ENCODE measurements around the gene HMX3. TPM values are rescaled to one million over a fixed set of nuclear protein-coding genes. Genes with fewer than 3 reads are reported as not detected.

The HMX3 gene
- total and polyA plus RNA-seq, 2 experiments from 2014 or later, result 0.35 TPM; not detected in 1

DNA sequence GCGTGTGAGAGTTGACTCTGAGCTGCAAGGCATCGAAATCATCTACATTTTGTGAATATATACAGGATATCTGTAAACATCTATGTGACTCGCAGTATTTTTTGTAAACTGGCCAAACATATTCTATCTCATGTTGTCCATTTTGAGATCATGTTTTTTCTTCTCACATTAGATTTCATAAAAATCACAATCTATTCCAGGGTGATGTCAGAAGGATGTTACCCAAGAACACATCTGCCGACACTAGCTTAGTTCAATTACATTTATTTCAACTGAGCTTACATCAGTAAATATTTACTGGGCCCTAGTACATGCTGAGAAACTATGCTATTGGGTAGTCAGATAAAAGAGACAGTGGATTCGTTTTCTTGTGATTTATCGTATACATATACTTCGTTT lies 16.0 kb downstream of the HMX3 start (continued):
- TF ChIP-seq, protein P1, sequence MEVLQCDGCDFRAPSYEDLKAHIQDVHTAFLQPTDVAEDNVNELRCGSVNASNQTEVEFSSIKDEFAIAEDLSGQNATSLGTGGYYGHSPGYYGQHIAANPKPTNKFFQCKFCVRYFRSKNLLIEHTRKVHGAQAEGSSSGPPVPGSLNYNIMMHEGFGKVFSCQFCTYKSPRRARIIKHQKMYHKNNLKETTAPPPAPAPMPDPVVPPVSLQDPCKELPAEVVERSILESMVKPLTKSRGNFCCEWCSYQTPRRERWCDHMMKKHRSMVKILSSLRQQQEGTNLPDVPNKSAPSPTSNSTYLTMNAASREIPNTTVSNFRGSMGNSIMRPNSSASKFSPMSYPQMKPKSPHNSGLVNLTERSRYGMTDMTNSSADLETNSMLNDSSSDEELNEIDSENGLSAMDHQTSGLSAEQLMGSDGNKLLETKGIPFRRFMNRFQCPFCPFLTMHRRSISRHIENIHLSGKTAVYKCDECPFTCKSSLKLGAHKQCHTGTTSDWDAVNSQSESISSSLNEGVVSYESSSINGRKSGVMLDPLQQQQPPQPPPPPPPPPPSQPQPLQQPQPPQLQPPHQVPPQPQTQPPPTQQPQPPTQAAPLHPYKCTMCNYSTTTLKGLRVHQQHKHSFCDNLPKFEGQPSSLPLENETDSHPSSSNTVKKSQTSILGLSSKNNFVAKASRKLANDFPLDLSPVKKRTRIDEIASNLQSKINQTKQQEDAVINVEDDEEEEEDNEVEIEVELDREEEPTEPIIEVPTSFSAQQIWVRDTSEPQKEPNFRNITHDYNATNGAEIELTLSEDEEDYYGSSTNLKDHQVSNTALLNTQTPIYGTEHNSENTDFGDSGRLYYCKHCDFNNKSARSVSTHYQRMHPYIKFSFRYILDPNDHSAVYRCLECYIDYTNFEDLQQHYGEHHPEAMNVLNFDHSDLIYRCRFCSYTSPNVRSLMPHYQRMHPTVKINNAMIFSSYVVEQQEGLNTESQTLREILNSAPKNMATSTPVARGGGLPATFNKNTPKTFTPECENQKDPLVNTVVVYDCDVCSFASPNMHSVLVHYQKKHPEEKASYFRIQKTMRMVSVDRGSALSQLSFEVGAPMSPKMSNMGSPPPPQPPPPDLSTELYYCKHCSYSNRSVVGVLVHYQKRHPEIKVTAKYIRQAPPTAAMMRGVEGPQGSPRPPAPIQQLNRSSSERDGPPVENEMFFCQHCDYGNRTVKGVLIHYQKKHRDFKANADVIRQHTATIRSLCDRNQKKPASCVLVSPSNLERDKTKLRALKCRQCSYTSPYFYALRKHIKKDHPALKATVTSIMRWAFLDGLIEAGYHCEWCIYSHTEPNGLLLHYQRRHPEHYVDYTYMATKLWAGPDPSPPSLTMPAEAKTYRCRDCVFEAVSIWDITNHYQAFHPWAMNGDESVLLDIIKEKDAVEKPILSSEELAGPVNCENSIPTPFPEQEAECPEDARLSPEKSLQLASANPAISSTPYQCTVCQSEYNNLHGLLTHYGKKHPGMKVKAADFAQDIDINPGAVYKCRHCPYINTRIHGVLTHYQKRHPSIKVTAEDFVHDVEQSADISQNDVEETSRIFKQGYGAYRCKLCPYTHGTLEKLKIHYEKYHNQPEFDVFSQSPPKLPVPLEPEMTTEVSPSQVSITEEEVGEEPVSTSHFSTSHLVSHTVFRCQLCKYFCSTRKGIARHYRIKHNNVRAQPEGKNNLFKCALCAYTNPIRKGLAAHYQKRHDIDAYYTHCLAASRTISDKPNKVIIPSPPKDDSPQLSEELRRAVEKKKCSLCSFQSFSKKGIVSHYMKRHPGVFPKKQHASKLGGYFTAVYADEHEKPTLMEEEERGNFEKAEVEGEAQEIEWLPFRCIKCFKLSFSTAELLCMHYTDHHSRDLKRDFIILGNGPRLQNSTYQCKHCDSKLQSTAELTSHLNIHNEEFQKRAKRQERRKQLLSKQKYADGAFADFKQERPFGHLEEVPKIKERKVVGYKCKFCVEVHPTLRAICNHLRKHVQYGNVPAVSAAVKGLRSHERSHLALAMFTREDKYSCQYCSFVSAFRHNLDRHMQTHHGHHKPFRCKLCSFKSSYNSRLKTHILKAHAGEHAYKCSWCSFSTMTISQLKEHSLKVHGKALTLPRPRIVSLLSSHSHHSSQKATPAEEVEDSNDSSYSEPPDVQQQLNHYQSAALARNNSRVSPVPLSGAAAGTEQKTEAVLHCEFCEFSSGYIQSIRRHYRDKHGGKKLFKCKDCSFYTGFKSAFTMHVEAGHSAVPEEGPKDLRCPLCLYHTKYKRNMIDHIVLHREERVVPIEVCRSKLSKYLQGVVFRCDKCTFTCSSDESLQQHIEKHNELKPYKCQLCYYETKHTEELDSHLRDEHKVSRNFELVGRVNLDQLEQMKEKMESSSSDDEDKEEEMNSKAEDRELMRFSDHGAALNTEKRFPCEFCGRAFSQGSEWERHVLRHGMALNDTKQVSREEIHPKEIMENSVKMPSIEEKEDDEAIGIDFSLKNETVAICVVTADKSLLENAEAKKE (CRISPR knock-in tag; IDR thresholded peaks at IDR 0.05), result no peak

DNA sequence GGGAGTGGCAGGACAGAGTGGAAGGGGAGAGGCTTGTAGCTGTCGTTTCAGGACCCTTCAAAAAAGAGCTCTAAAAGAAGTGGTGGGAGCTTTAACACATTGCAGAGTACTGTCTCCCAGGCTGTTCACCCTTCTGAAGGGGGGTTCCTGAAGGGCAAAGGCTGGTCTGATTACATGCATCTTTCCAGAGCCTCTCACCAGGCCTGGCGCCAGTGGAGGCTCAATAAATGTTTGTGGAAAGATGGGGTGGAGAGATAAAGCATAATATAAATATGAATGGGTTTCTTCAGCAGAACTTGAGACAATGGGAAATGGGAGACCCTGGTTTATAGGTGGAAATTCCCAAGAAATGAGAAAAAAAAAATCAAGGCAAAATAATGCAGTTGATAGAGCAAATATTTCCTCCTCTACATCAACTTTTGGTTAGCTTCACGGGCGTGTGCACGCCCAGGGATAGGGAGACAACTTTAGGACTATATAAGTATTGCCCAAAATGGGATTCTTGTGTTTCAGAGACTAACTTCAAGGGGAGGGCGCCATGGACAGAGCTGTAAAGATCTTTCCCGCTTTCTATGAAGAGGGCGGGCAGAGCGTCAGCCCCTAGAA lies 17.8 kb downstream of the HMX3 start:
- H3K27me3 ChIP-seq (ENCODE audit: insufficient read depth), result peaks cover 44% of the 10 kb centered on the region
- H3K9me2 ChIP-seq (ENCODE audit: insufficient read depth), result no peaks in the 10 kb centered on the region
- peaks cover 43% of the 10 kb centered on the region for H3K79me2 ChIP-seq (replicated peaks; ENCODE audit: insufficient read depth)
- peaks cover 55% of the 10 kb centered on the region for H3K36me3 Mint-ChIP-seq (ENCODE audit: low read depth)
- ATAC-seq (no peak), DNase-seq (ENCODE audit: low spot score) (no peak)
- H3K4me1 ChIP-seq (ENCODE audit: insufficient read depth), result peaks cover 49% of the 10 kb centered on the region
- H3K4me3 ChIP-seq, result no peak overlapping the region
- peaks cover 46% of the 10 kb centered on the region for H3K27me3 Mint-ChIP-seq (ENCODE audit: insufficient read depth, low read depth, poor library complexity)
- no peak for TF ChIP-seq JUNB (IDR thresholded peaks at IDR 0.05; ENCODE audit: unreplicated experiment)
- TF ChIP-seq EZH2 (IDR thresholded peaks at IDR 0.05; ENCODE audit: low read depth, unreplicated experiment), result peak; percentile 22
- TF ChIP-seq, protein P1 (CRISPR knock-in tag; IDR thresholded peaks at IDR 0.05), result no peak
- H2AFZ ChIP-seq, result no peak overlapping the region
- H3K4me2 ChIP-seq, result peak overlapping the region; percentile 83
- H3K27ac ChIP-seq (ENCODE audit: low read depth), result no peak overlapping the region
- H3K9me3 Mint-ChIP-seq, result peaks cover 5% of the 10 kb centered on the region; the same call in 2 of the 3 replicates
- H4K20me1 ChIP-seq (replicated peaks; ENCODE audit: insufficient read depth), result peaks cover 35% of the 10 kb centered on the region
- peak overlapping the region; percentile 99 for H3K4me3 Mint-ChIP-seq
- H3F3A ChIP-seq (replicated peaks; ENCODE audit: low read depth), result peaks cover 21% of the 10 kb centered on the region
- H3K4me1 Mint-ChIP-seq, result peaks cover 62% of the 10 kb centered on the region
- no peak overlapping the region; the same call in 1 of the 2 replicates for H3K27ac Mint-ChIP-seq
- peaks cover 26% of the 10 kb centered on the region for H3K36me3 ChIP-seq (ENCODE audit: insufficient read depth)

Measured in GM23338 (cell line).